ENCODE data around the gene SLC22A2.

GRCh38 chr6:160256445-160256844, 2.2 kb downstream of the SLC22A2 start:
- TF ChIP-seq GABPA (IDR thresholded peaks at IDR 0.05; ENCODE audit: low read depth) (no peak), EZH2 (IDR thresholded peaks at IDR 0.05; ENCODE audit: borderline replicate concordance, control insufficient read depth, low read depth, low read length) (no peak), SKIL (IDR thresholded peaks at IDR 0.05; ENCODE audit: low read depth, poor library complexity, severe bottlenecking) (no peak), KDM1A (IDR thresholded peaks at IDR 0.05; ENCODE audit: borderline replicate concordance) (no peak), CTCF (IDR thresholded peaks at IDR 0.05 in 2 of 3, conservative IDR thresholded peaks at IDR 0.05 in 1 of 3; ENCODE audit: control insufficient read depth in 2 of 3, extremely low read depth in 1 of 3, insufficient read depth in 1 of 3, low read depth in 3 of 3, low read length in 3 of 3) (no peak), TCF7 (IDR thresholded peaks at IDR 0.05; ENCODE audit: borderline replicate concordance) (no peak), SREBF2 (IDR thresholded peaks at IDR 0.05; ENCODE audit: low read length) (no peak), MTA2 (IDR thresholded peaks at IDR 0.05; ENCODE audit: low read depth) (no peak), POLR2AphosphoS5 (IDR thresholded peaks at IDR 0.05; ENCODE audit: low read length) (no peak), RFX5 (IDR thresholded peaks at IDR 0.05; ENCODE audit: low read depth, low read length) (no peak), BCL11A (IDR thresholded peaks at IDR 0.05; ENCODE audit: low read depth, low read length) (no peak), CEBPB (IDR thresholded peaks at IDR 0.05; ENCODE audit: borderline replicate concordance in 1 of 2, low read depth in 2 of 2, low read length in 2 of 2) (no peak), ATF7 (IDR thresholded peaks at IDR 0.05; ENCODE audit: low read depth) (no peak)

Measured in GM12878 (cell line).